GM19324 (cell line): ENCODE results near the gene IRAK1.

Experiments
- ATAC-seq: cut with Tn5 transposase; IDR thresholded peaks from one replicate; pipeline ENCODE4 v1.9.1; 2021; ENCODE audit warnings: mild to moderate bottlenecking, moderate library complexity; ENCODE audit not compliant: unreplicated experiment, low FRiP score

IRAK1 gene

GRCh38 chrX:153973127-153974002 lies 46.3 kb downstream of the IRAK1 start:
- no peak for ATAC-seq

GRCh38 chrX:153972368-153973126 lies 47.2 kb downstream of the IRAK1 start, which contains the start of gene TMEM187:
Gene TMEM187, plus strand, starts transcription at chrX:153972754. Its CDS starts 9,309 bp downstream, at chrX:153982063.
- ATAC-seq, result peak; percentile 69

- peak; percentile 58 for ATAC-seq
Observed at GRCh38 chrX:153971450-153972367, 48.0 kb downstream of the IRAK1 start, which contains the start of gene HCFC1. Gene HCFC1, minus strand, starts transcription at chrX:153971818. Its CDS starts 978 bp downstream, at chrX:153970840.

- peak; percentile 50 for ATAC-seq
Observed at GRCh38 chrX:153971124-153971449, 48.6 kb downstream of the IRAK1 start.

GRCh38 chrX:153970357-153971123 lies 49.2 kb downstream of the IRAK1 start:
- ATAC-seq, result peak; percentile 8

- ATAC-seq, result no peak
Observed at GRCh38 chrX:153969904-153970356, 49.8 kb downstream of the IRAK1 start.

GRCh38 chrX:153969125-153969903 lies 50.4 kb downstream of the IRAK1 start:
- ATAC-seq, result no peak

- no peak for ATAC-seq
Observed at GRCh38 chrX:153968754-153969124, 51.0 kb downstream of the IRAK1 start.

- no peak for ATAC-seq
Observed at GRCh38 chrX:153968255-153968654, 51.4 kb downstream of the IRAK1 start.

- ATAC-seq, result no peak
Observed at GRCh38 chrX:153967536-153968224, 52.0 kb downstream of the IRAK1 start.

- no peak for ATAC-seq
Observed at GRCh38 chrX:153966841-153967535, 52.7 kb downstream of the IRAK1 start.

GRCh38 chrX:153966283-153966688 lies 53.4 kb downstream of the IRAK1 start:
- no peak for ATAC-seq

- no peak for ATAC-seq
Observed at GRCh38 chrX:153965406-153965805, 54.3 kb downstream of the IRAK1 start.

GRCh38 chrX:153964105-153964504 lies 55.6 kb downstream of the IRAK1 start:
- ATAC-seq, result no peak

GRCh38 chrX:153963546-153963945 lies 56.2 kb downstream of the IRAK1 start:
- no peak for ATAC-seq

- ATAC-seq, result no peak
Observed at GRCh38 chrX:153961292-153961691, 58.4 kb downstream of the IRAK1 start.

GRCh38 chrX:153960786-153961185 lies 58.9 kb downstream of the IRAK1 start:
- no peak for ATAC-seq
